HG03175 (cell line): Measurements from ENCODE around the gene PSEN2.
"Not testable (repeated sequence)": the region's sequence is repeated elsewhere in the genome, so short reads cannot be mapped to it uniquely, and the experiment has no call there.

ENCODE experiments used
- ATAC-seq: cut with Tn5 transposase; IDR thresholded peaks from one replicate; pipeline ENCODE4 v1.9.1; 2021; ENCODE audit warnings: mild to moderate bottlenecking, moderate library complexity; ENCODE audit not compliant: unreplicated experiment

PSEN2 gene

DNA sequence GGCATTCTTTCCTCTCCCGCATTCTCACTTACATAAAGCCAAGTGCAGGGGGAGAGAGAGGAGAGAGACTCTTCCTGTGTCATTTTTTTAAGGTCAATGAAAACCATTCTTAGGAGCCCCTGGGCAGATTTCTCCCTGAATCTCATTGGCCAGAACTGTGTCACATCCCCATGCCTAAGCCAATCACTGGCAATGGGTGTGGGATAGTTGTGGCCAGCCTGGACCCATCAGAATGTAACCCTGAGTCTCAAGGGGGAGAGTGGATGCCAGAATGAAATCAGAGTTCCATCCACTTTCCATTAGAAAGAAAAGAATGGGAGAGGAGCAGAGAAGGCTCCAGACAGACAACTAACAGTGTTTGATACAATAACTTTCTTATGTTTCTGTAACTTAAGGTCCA lies 38.5 kb downstream of the PSEN2 start:
- no peak for ATAC-seq

- peak; percentile 39 for ATAC-seq
Measured at GRCh38 chr1:226912587-226913176, 42.3 kb downstream of the PSEN2 start.

DNA sequence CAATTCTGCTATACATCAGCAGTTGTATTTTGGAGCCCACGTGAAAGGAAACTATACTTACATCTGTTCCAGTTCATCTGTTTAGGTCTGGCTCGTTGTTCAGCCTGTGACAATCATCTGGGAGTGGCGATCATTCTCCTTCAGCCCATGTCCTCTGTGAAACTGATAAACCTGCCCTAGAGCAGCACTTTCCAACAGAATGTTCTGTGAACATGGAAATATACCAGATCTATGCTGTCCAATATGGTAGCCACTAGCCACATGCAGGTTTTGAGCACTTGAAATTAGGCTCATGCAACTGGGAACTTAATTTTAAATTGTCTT lies 45.2 kb downstream of the PSEN2 start:
- peak; percentile 15 for ATAC-seq

DNA sequence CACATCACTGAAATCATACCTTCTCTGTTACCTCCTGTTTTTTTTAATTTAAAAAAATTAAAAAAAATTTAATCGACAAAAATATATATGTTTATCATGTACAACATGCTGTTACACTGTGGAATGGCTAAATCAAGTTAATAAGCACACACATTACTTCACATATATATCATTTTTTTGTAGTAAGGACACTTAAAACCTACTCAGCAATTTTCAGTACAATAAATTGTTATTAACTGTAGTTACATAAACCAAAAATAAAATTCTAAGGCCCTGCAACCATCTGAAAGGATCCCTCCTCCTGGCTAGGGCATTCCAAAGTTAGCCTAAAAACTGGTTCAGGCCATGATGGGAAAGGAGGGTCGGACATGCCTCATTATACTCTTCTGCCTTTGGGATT lies 46.1 kb downstream of the PSEN2 start:
- ATAC-seq: no peak

DNA sequence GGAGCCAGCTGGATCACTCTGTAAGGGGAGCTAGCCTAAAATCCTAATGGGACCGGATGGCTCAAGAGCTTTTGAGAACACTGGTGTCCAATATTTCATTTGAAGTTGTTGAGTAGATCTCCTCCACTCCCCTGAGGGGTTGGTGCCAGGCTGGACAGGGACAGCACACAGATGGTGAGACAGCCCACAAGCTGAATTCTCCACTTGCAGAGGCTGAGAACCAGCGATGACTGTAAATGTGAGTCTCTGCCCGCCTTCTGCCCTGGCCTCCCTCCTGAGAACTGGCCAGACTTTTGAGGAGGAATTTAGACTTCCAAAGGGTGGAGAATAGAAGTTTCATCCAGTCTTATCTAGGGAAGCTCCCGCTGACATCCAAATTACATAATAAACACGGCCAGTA lies 49.2 kb downstream of the PSEN2 start:
- ATAC-seq: no peak

GRCh38 chr1:226919995-226920394 lies 49.6 kb downstream of the PSEN2 start:
- no peak for ATAC-seq

- no peak for ATAC-seq
Measured at GRCh38 chr1:226920446-226920894, 50.1 kb downstream of the PSEN2 start.

- no peak for ATAC-seq
Measured at GRCh38 chr1:226921504-226921903, 51.1 kb downstream of the PSEN2 start.

GRCh38 chr1:226929260-226930111 lies 59.1 kb downstream of the PSEN2 start:
- not testable (repeated sequence) for ATAC-seq

DNA sequence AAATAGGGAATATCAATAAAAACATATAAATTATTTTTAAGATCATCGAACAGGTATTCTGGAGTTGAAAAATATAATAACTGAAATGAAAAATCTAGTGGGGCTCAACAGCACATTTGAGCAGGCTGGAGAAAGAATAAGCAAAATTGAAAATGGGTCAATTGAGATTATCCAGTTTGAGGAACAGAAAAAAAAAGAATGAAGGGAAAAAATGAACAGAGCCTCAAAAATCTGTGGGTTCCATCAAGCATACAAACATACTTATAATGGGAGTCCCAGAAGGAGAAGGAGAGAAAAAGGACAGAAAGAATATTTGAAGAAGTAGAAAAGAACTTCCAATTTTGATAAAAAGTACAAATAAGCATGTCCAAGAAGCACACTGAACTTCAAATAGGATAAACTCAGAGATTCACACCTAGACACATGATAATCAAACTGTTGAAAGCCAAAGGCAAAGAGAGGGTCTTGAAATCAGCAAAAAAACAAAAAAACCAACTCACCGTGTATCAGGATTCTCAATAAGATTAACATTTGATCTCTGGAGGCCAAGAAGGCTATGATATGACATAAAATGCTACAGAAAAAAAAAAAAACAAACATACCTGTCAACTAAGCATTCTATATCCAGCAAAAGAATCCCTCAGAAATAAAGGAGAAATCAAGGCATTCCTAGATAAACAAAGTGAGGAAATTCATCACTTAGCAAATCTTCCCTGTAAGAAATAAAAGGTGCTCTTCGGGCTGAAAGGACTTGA lies 64.2 kb downstream of the PSEN2 start:
- ATAC-seq: no peak

DNA sequence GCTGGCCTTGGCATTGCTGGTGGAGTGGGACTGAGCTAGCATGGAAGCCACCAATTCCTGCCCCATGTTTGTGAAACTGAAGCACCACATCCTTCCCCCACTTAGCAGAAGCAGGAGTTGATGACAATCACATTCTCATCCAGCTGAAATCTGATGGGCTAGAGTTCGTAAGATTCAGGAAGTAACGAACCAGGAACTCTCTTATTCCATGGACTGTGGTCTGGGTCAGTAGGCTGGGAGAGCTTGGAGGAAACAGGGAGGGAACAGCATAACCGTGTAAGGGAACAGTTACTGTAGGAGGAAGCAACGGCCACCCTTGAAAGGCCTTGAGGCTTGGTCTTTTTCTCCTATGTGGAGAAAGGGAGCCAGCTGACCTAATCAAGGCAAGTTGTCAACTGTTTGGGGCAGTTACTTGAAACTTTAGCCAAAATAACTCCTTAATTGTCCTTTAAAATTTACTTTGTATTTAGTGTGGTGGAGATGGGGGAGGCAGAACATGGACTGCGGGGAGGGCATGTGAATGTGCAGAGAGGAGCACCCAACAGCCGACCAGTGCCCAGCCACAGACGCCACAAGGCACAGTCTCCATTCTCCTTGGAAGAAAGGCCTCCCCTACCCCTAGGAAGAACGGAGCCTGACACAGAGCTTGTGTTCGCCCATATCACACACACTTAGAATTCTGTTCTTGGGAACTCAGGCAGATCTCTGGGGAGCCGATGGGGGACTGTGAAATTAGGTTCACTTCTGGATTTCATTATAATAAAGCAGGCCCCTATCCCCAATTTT lies 67.7 kb downstream of the PSEN2 start:
- ATAC-seq: no peak

DNA sequence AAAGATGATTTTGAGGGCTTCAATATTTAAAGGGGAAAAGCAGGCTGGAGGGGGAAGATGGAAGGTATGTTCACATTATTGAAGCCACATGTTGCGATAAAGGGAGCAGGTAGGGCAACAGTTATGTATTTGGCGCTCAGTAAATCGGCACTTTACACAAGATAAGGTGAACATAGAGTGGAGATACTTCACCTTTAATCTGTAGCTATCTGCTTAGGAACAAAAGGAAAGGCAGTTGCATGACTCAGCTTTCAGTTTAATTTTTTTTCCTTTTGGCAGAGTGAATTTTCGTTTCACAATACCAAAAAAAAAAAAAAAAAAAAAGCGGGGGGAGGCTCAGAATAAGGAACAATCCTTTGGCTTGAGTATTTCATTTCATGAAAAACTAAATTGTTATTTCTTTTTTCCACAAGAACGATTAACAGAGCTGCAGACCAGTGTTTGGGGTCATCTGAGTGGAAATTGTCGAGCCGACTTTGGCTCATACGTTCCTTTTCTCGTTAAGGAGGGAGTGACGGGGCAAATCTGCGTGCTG lies 68.6 kb downstream of the PSEN2 start:
- ATAC-seq: no peak

DNA sequence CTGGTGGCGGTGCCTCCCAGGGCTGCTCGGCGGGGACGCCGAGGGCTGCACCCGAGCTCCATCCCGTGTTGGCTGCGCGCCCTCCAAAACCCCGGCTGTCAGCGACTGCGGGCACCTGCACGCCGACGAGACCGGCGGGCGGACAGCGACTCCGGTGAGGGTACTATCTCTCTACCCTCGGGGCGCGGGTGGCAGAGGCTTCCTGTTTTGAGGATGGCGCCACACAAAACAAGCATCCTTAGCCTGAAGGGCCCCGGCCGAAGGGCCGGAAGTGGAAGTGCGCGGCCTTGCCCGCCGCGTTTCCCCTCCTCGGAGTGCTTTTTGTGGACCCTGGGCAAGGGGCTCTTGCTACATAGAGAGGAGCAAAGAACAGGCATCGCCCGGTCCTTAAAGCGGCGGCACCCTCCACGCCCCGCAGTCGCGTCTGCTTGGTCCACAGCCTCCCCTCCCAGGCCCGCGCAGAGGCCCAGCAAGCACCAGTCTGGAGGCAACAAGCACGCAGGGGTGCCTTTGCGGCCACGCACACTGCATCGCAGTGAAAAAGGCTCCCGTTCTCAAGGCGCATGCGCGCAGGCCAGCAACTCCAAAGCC lies 69.1 kb downstream of the PSEN2 start:
- peak; percentile 33 for ATAC-seq

DNA sequence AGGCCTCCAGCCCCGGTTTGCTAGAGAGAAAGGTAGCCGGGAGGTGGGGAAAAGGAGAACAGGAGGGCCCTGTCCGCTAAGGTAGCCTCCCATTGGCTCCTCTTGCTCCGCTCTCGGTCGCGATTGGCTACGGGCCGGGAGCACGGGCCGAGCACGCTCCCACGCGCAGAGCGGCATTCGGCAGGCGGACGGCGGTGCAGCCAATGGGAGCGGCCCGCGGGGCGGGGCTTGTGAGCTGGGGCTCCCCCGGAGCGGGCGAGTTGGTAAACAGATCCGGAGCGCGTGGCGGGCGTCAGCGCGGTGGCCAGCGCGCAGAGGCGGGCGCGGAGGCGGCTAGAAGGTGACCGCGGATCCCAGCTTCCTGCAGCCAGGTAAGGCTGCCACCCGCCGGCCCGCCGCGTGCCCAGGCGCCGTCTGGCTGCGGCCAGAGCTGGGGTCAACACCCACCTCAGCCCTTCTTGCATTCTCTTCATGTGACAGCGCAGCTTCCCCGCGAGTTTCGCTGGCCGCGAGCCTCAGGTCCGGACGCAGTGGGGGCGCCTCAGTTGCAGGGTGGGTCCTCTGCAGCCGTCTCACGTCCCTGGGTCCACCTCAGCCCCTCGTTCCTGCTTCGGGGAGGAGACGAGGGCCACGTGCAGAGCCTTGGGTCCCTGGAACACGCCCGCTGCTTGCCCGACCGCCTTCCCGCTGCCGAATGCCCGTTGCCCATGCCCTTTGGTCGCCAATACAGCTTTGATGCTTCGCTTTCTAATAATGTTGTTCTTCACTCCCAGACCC lies 69.8 kb downstream of the PSEN2 start, which contains the start of gene COQ8A:
Gene COQ8A, plus strand, starts transcription at position 266 of the 777 bp plus-strand sequence. CDS start 21,092 bp downstream, outside the sequence.
- peak; percentile 95 for ATAC-seq

DNA sequence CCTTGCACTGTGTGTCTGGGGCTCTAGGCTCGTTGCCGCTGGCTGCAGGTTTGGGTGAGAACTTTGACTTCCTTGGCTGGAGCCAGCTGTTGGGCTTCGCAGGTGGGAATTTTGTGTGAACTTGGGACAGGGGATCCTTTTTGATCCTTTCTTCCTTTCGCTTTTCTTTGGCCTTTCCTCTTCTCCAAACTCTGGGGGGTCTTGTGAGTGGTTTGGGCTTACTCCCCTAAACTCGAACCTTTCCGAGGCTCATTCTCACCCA lies 70.3 kb downstream of the PSEN2 start:
- no peak for ATAC-seq

DNA sequence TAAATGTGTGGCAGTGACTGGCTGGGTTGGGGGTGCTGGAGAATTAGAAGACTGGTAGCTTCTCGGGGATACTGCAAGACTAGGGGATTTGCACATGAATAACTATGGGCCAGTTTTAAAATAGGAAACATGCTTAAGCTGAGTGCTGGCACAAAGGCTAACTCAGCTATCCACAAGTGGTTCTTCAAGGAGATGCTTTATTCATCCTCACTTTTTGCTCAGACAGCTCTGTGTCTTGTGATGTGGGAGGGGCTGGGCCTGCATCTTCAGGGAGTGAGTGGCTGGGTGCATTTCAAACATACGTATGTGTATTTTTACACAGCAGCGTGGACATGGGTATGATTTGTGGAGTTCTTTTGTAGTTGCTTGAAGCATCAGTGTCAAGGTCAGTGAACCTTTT lies 72.0 kb downstream of the PSEN2 start:
- ATAC-seq: no peak

GRCh38 chr1:226943156-226943555 lies 72.7 kb downstream of the PSEN2 start:
- no peak for ATAC-seq

GRCh38 chr1:226943927-226944326 lies 73.5 kb downstream of the PSEN2 start:
- ATAC-seq: no peak

- ATAC-seq: no peak
Measured at GRCh38 chr1:226945106-226945857, 74.9 kb downstream of the PSEN2 start.
